Fibroblast of lung (primary cell): ENCODE measurements around the gene ADH6.

Experiments
- CTCF ChIP-seq, 2 donors: IDR thresholded peaks in 1 of 2; conservative IDR thresholded peaks in 1 of 2; 1 replicate in 1 of 2; 2 replicates in 1 of 2; pipeline ENCODE4 v1.5.1; 2011 to 2012; ENCODE audit warnings: low read length in 2 of 2, control low read depth in 1 of 2, inconsistent platforms in 1 of 2, low read depth in 1 of 2, mild to moderate bottlenecking in 1 of 2
- EZH2 ChIP-seq: IDR thresholded peaks from 2 replicates; pipeline ENCODE4 v1.5.1; 2012; ENCODE audit warnings: low read length, control low read depth, mild to moderate bottlenecking; ENCODE audit errors: missing control alignments

- TF ChIP-seq CTCF (conservative IDR thresholded peaks at IDR 0.05 in 1 of 2, IDR thresholded peaks at IDR 0.05 in 1 of 2; ENCODE audit: low read depth in 1 of 2, low read length in 2 of 2) (no peak), EZH2 (no peak)
Measured at GRCh38 chr4:99200138-99200537, 18.9 kb downstream of the ADH6 start.
